HepG2 (cell line): ENCODE data around the gene TC2N. TPM values are rescaled to one million over a fixed set of nuclear protein-coding genes. Genes with fewer than 3 reads are reported as not detected.

Experiments used
- ATAC-seq: fragments of 200-7000 bp; cut with Tn5 transposase; 3 replicates; pipeline ENCODE4 v1.9.1; 2020; ENCODE audit warnings: mild to moderate bottlenecking, moderate library complexity
- BruUV-seq: library from RNA; stranded (reverse); fragments of 400-500 nt; replicated peaks from 2 replicates; lab custom pipeline; 2021; lab: Mats Ljungman, UMichigan
- CTCF ChIA-PET: fragments of 300-600 bp; formaldehyde crosslinking; extraction: SDS; loops from one replicate; lab custom pipeline; 2021; ENCODE audit warnings: low total read pairs, inconsistent platforms, low intra/inter-chr PET ratio; lab: Yijun Ruan, JAX
- POLR2A ChIA-PET: fragments of 350-600 bp; sonication (Branson Sonifier 250); formaldehyde crosslinking; loops from one replicate; lab custom pipeline; 2020; ENCODE audit warnings: antibody characterized with exemption, inconsistent platforms; lab: Yijun Ruan, JAX
- DNase-seq: peaks from one replicate; pipeline ENCODE4 v3.0.0-alpha.2; 2015; ENCODE audit warnings: low spot score
- FAIRE-seq: peaks from 3 replicates; lab custom pipeline; 2011; peaks lifted over from hg19 to GRCh38; lab: Jason Lieb, UNC
- H2AFZ ChIP-seq: one replicate; pipeline ENCODE4 v1.6.1; 2011; ENCODE audit warnings: low read length, inconsistent platforms
- H3K27ac ChIP-seq: fragments of 300-600 bp; 3 replicates; pipeline ENCODE4 v1.8.0; 2011; ENCODE audit warnings: mixed run types, mild to moderate bottlenecking, mixed read lengths, low read length, inconsistent platforms; ENCODE audit not compliant: insufficient read depth; ENCODE audit errors: extremely low read length
- H3K27me3 ChIP-seq, 2 experiments: fragments of 200-600 bp in 1 of 2; 2 replicates in 1 of 2; 3 replicates in 1 of 2; pipeline versions ENCODE4 v1.6.0 to v1.8.0; 2011; ENCODE audit warnings: low read length in 2 of 2, mild to moderate bottlenecking in 2 of 2, moderate library complexity in 2 of 2, inconsistent platforms in 1 of 2; ENCODE audit not compliant: insufficient read depth in 2 of 2, control insufficient read depth in 1 of 2
- H3K36me3 ChIP-seq, 2 experiments: fragments of 200-600 bp in 1 of 2; replicated peaks in 1 of 2; 2 replicates in 1 of 2; 3 replicates in 1 of 2; pipeline versions ENCODE4 v1.5.1 to v1.8.0; 2011; ENCODE audit warnings: low read length in 2 of 2, inconsistent platforms in 1 of 2; ENCODE audit not compliant: insufficient read depth in 2 of 2, control insufficient read depth in 1 of 2
- H3K4me1 ChIP-seq: 2 replicates; pipeline ENCODE4 v1.5.1; 2012; ENCODE audit warnings: low read length, inconsistent platforms; ENCODE audit not compliant: insufficient read depth
- H3K4me2 ChIP-seq: 2 replicates; pipeline ENCODE4 v1.6.0; 2011; ENCODE audit warnings: low read depth, low read length, inconsistent platforms
- H3K4me3 ChIP-seq, 3 experiments: fragments of 200-600 bp in 1 of 3; sonication (generic), shearing (Covaris generic) in 1 of 3; replicated peaks in 1 of 3; 2 replicates each; pipeline ENCODE4 v1.5.1; 2011 to 2016; ENCODE audit warnings: low read length in 3 of 3, inconsistent platforms in 2 of 3, low read depth in 2 of 3, mild to moderate bottlenecking in 2 of 3, control low read depth in 1 of 3, mixed read lengths in 1 of 3; ENCODE audit not compliant: insufficient read depth in 1 of 3
- H3K79me2 ChIP-seq: one replicate; pipeline ENCODE4 v1.6.1; 2011; ENCODE audit warnings: low read length, inconsistent platforms; ENCODE audit not compliant: insufficient read depth
- H3K9ac ChIP-seq: 2 replicates; pipeline ENCODE4 v1.6.0; 2011; ENCODE audit warnings: mild to moderate bottlenecking, low read depth, low read length, inconsistent platforms; ENCODE audit not compliant: insufficient read depth
- H3K9me3 ChIP-seq: 2 replicates; pipeline ENCODE4 v1.5.1; 2012; ENCODE audit warnings: mild to moderate bottlenecking, low read length
- H4K20me1 ChIP-seq: 2 replicates; pipeline ENCODE4 v1.6.0; 2011; ENCODE audit warnings: inconsistent platforms, mild to moderate bottlenecking, low read length, moderate library complexity; ENCODE audit not compliant: insufficient read depth
- DDIT3 ChIP-seq: sonication (generic); formaldehyde crosslinking; IDR thresholded peaks from 2 replicates; pipeline ENCODE4 v1.4.0; 2020; ENCODE audit warnings: mild to moderate bottlenecking, missing genetic modification reagents
- ESRRA ChIP-seq: sonication (generic); formaldehyde crosslinking; IDR thresholded peaks from 2 replicates; pipeline ENCODE4 v1.5.1; 2020; ENCODE audit warnings: mild to moderate bottlenecking, low read depth, missing genetic modification reagents
- FOXC1 ChIP-seq: sonication (generic); formaldehyde crosslinking; IDR thresholded peaks from 2 replicates; pipeline ENCODE4 v1.8.0; 2022; ENCODE audit warnings: mild to moderate bottlenecking, missing genetic modification reagents, borderline replicate concordance
- FOXO1 ChIP-seq: sonication (generic); formaldehyde crosslinking; IDR thresholded peaks from 2 replicates; pipeline ENCODE4 v1.4.0; 2020; ENCODE audit warnings: missing genetic modification reagents
- HNRNPH1 ChIP-seq: fragments of 200-400 bp; formaldehyde crosslinking; optimal IDR thresholded peaks from 2 replicates; pipeline ENCODE3; 2017; ENCODE audit warnings: mild to moderate bottlenecking, low read depth, low read length
- IKZF4 ChIP-seq: sonication (generic); formaldehyde crosslinking; IDR thresholded peaks from 2 replicates; pipeline ENCODE4 v1.5.1; 2020; ENCODE audit warnings: borderline replicate concordance, mild to moderate bottlenecking, low read depth, missing genetic modification reagents; ENCODE audit errors: not compliant biosample characterization
- MED13 ChIP-seq: sonication (generic); formaldehyde crosslinking; IDR thresholded peaks from 2 replicates; pipeline ENCODE4 v1.5.0; 2020; ENCODE audit warnings: missing genetic modification reagents
- MEIS1 ChIP-seq: sonication (generic); formaldehyde crosslinking; IDR thresholded peaks from 2 replicates; pipeline ENCODE4 v1.9.0; 2021; ENCODE audit warnings: mild to moderate bottlenecking, missing genetic modification reagents, moderate library complexity, borderline replicate concordance
- MYC ChIP-seq: sonication (generic); formaldehyde crosslinking; IDR thresholded peaks from 2 replicates; pipeline ENCODE4 v1.9.0; 2021; ENCODE audit warnings: missing genetic modification reagents, borderline replicate concordance
- MZF1 ChIP-seq: sonication (generic); formaldehyde crosslinking; IDR thresholded peaks from 2 replicates; pipeline ENCODE4 v1.8.1; 2023; ENCODE audit warnings: mild to moderate bottlenecking, missing genetic modification reagents, borderline replicate concordance
- NR2C2 ChIP-seq: sonication (generic); formaldehyde crosslinking; IDR thresholded peaks from 2 replicates; pipeline ENCODE4 v1.4.0; 2020; ENCODE audit warnings: missing genetic modification reagents, mild to moderate bottlenecking, moderate library complexity, borderline replicate concordance
- PBX2 ChIP-seq: IDR thresholded peaks from 2 replicates; pipeline ENCODE4 v1.6.1; 2016; ENCODE audit warnings: control low read depth
- SALL2 ChIP-seq: sonication (generic); formaldehyde crosslinking; IDR thresholded peaks from 2 replicates; pipeline ENCODE4 v1.8.1; 2023; ENCODE audit warnings: mild to moderate bottlenecking, missing genetic modification reagents, inconsistent platforms
- SMAD1 ChIP-seq: sonication (generic); formaldehyde crosslinking; IDR thresholded peaks from 2 replicates; pipeline ENCODE4 v1.4.0; 2020; ENCODE audit warnings: missing genetic modification reagents, low read depth, mild to moderate bottlenecking, borderline replicate concordance
- ZNF160 ChIP-seq: sonication (generic); formaldehyde crosslinking; IDR thresholded peaks from 2 replicates; pipeline ENCODE4 v1.8.0; 2022; ENCODE audit warnings: mild to moderate bottlenecking, inconsistent platforms, missing genetic modification reagents
- ZNF350 ChIP-seq: sonication (generic); formaldehyde crosslinking; IDR thresholded peaks from 2 replicates; pipeline ENCODE4 v1.4.0; 2020; ENCODE audit warnings: mild to moderate bottlenecking, low read depth, missing genetic modification reagents, borderline replicate concordance
- ZNF570 ChIP-seq: sonication (generic); formaldehyde crosslinking; IDR thresholded peaks from 2 replicates; pipeline ENCODE4 v1.4.0; 2020; ENCODE audit warnings: mild to moderate bottlenecking, missing genetic modification reagents, borderline replicate concordance
- ZSCAN9 ChIP-seq: IDR thresholded peaks from 2 replicates; pipeline ENCODE4 v1.6.1; 2016; ENCODE audit warnings: borderline replicate concordance
- WGBS: methylation state at CpG from one replicate; pipeline ENCODE4 v1.1.6; 2017; ENCODE audit warnings: low lambda C conversion rate; 5-methylcytosine and 5-hydroxymethylcytosine counted together
- in situ Hi-C: cut with HindIII; loops from 2 replicates; pipeline ENCODE4 v1.10.0; 2017; ENCODE audit warnings: low pct_unique_long_range_greater_than_20kb; ENCODE audit not compliant: extremely low pct_ligation_motif_present
- intact Hi-C: fragments of 100-400 bp; cut with micrococcal nuclease; formaldehyde crosslinking; loops from one replicate; pipeline ENCODE4 v1.10.0; 2022; ENCODE audit not compliant: unreplicated experiment
- polyA plus RNA-seq, 8 experiments: library from polyadenylated mRNA; depleted of rRNA in 3 of 8; stranded (reverse) in 7 of 8; unstranded in 1 of 8; fragments of >200 nt; fragmentation: Illumina TruSeq in 4 of 8; extraction: Trizol in 4 of 8; gene quantifications; 2 replicates each; pipeline versions ENCODE4 v1.2.1 to v1.2.3, GENCODE V29; 2011 to 2016; ENCODE audit warnings: low read depth in 4 of 8, missing spikeins in 1 of 8, mixed read lengths in 1 of 8; ENCODE audit not compliant: insufficient read depth in 1 of 8
- total RNA-seq, 5 experiments: library from RNA; depleted of rRNA; stranded (reverse); fragments of >200 nt; fragmentation: Illumina TruSeq; extraction: Trizol; gene quantifications; 2 replicates each; pipeline ENCODE4 v1.2.3, GENCODE V29; 2016; ENCODE audit warnings: low read depth in 1 of 5

The TC2N gene
- total and polyA plus RNA-seq, 2 of the 13 experiments (the other 11 are each of a cell fraction or from before 2014, with no cell fraction given), result 0.03 TPM; not detected in 1

GRCh38 chr14:91882776-91883175 is 15.4 kb upstream of the TC2N start:
- DNase-seq, result no peak
- H3K4me1 ChIP-seq, result no peaks in the 10 kb centered on the region
- no peaks in the 10 kb centered on the region for H4K20me1 ChIP-seq
- no TSS peak for BruUV-seq
- no peak for FAIRE-seq
- in situ Hi-C loops (no loop called here), intact Hi-C loops (no loop called here)
- no peak for TF ChIP-seq NR2C2 (CRISPR knock-in tag)
- TF ChIP-seq MED13 (CRISPR knock-in tag), result no peak
- TF ChIP-seq HNRNPH1, result no peak
- no peak for TF ChIP-seq FOXC1
- TF ChIP-seq FOXO1 (CRISPR knock-in tag), result no peak
- TF ChIP-seq IKZF4, result no peak
- TF ChIP-seq ZNF570 (CRISPR knock-in tag), result no peak
- no peak for TF ChIP-seq SMAD1 (CRISPR knock-in tag)
- no peak for TF ChIP-seq ZNF160 (CRISPR knock-in tag)
- TF ChIP-seq DDIT3 (CRISPR knock-in tag), result no peak
- TF ChIP-seq ESRRA (CRISPR knock-in tag), result no peak
- no peak for TF ChIP-seq SALL2 (CRISPR knock-in tag)
- no peak for TF ChIP-seq ZSCAN9 (CRISPR knock-in tag)
- TF ChIP-seq MYC, result no peak
- TF ChIP-seq MZF1 (CRISPR knock-in tag), result no peak
- no peak for TF ChIP-seq PBX2
- TF ChIP-seq MEIS1 (CRISPR knock-in tag), result no peak
- TF ChIP-seq ZNF350, result no peak
- H3K9me3 ChIP-seq, result no peaks in the 10 kb centered on the region
- no peak overlapping the region for H3K27ac ChIP-seq
- H3K36me3 ChIP-seq, result no peaks in the 10 kb centered on the region
- H3K79me2 ChIP-seq, result no peaks in the 10 kb centered on the region
- CTCF ChIA-PET, result no interaction called here
- WGBS, result no CpG with 5 or more reads among the region's 4 CpGs
- no peak overlapping the region for H2AFZ ChIP-seq
- H3K27me3 ChIP-seq, result no peaks in the 10 kb centered on the region
- H3K9ac ChIP-seq, result no peak overlapping the region
- POLR2A ChIA-PET, result no interaction called here
- no peak for ATAC-seq
- H3K4me2 ChIP-seq, result no peak overlapping the region
- H3K4me3 ChIP-seq, result no peak overlapping the region
